Measurements from ENCODE around the gene WNT3A. TPM values are rescaled to one million over a fixed set of nuclear protein-coding genes. Genes with fewer than 3 reads are reported as not detected.

WNT3A gene
- total RNA-seq, 1 donor: not detected

DNA sequence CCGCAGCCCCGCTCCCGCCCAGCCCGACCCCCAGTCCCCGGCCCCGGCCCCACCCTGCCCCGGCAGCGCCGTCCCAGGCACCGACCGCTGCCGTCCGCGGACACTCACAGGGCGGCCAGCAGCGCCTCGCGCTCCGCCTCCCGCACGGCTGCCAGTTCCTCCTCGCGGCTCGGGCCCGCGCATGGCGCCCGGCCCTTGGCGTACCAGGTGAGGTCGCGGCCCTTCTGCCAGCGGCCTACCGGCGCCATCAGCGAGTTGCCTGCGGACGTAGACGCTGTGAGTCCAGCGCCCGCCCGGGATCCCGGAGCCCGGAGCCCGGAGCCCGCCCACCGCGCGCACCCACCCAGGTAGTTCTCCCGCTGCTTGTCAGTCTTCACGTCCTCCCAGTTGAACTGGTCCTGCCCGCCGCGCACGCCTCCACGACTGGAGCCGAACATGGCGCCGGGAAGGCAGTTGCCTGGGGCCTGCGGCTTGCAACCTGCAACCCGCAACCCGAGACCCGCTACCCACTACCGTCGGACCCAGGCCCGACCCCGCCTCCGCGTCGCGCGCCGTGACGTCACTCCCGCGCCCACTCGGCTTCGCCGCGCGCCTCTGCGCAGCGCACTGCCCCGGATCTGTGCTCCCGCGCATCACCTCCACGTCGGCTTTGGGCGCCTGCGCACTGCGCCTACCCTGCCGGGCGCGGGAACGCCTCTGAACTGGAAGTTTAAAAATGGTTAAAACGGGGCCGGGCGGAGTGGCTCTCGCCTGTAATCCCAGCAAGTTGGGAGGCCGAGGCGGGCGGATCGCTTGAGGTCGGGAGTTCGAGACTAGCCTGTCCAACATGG is 96.2 kb downstream of the WNT3A start, which contains the start of gene C1orf35:
Gene C1orf35, minus strand, starts transcription at position 535 of the 830 bp plus-strand sequence. Its CDS starts 98 bp downstream, at position 437.
- DNase-seq (ENCODE audit: low read depth): peak; percentile 92
- peak within 1 kb of the TSS; percentile 93 for H3K4me3 ChIP-seq (ENCODE audit: low read depth, low read length)
- no peak for TF ChIP-seq CTCF (IDR thresholded peaks at IDR 0.05; ENCODE audit: insufficient read depth, low read depth, low read length)

- no peak overlapping the region for H3K4me3 ChIP-seq (ENCODE audit: low read depth, low read length)
- DNase-seq (ENCODE audit: low read depth): no peak
- no peak for TF ChIP-seq CTCF (IDR thresholded peaks at IDR 0.05; ENCODE audit: insufficient read depth, low read depth, low read length)
These were observed 97.9 kb downstream of the WNT3A start for GRCh38 chr1:228104526-228105269.

DNA sequence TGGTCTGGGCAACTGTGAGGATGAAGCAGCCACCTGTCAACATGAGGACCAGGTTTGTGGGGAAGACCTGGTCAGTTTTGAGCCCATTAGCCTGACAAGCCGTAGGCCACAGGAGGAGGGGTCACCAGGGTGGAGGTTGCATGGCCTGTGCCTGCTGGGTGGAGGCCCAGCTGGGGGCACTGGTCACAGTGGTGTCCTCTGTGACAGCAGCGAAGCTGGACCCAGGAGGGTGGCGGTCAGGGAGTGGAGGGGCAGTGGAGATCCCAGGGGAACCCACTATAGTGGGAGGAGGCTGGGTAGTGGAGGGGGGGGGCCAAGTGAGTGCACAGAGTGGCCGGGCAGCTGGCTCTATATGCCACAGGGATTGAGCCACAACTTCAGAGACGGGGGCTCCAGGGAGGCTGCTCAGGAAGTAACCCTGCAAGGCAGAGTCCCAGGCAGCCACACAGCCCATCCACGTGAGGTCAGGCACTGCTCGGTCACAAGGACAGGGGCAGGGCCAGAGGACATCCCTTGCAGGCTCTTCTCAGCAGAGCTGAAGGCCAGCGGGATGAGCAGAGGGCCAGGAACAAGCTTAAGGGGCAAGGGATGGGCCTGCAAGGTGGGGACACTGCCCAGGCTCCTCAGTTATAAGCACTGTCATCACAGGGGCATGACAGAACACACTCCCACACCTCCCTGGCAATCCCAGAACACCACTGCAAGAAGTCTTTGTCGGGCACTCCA is 98.6 kb downstream of the WNT3A start:
- no peak for DNase-seq (ENCODE audit: low read depth)
- no peak overlapping the region for H3K4me3 ChIP-seq (ENCODE audit: low read depth, low read length)
- TF ChIP-seq CTCF (IDR thresholded peaks at IDR 0.05; ENCODE audit: insufficient read depth, low read depth, low read length): no peak

DNA sequence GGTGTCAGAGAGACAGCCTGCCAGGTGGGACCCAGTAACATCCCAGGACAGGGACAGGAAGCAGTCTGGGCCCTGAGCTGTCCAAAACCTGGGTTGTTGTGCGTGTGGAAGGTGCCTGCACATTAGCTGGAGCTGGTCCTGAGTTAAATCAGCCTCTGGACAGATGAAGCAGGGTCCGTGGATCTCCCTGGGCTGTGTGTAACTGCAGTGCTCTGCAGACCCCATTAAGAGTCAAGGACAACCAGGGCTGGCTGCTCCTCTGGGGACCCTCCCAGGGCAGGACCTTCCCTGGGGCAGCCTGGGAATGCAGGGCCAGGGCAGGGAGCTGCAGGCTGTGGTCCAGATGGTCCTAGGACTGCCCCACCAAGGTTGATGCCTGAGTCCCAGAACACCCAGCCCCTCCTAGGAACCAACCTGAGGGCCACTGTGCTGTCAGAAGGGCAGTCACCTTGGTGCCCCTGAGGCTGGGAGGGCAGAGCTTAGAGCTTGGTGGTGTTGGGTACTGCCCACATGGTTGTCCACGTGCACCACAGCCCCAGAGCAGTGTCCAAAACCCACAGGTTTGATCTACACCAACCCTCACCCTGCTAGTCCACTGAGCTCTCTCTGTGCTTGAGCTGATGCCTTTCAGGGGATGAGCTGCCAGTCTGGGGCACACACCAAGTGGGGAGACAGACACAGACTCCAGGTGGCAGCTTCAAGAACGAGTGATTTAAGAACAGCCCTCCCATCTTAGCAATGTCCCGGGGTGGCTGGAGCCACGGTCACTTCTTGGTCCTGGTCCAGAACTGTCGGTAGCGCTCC is 99.4 kb downstream of the WNT3A start:
- no peak for TF ChIP-seq CTCF (IDR thresholded peaks at IDR 0.05; ENCODE audit: insufficient read depth, low read depth, low read length)
- no peak overlapping the region for H3K4me3 ChIP-seq (ENCODE audit: low read depth, low read length)
- DNase-seq (ENCODE audit: low read depth): no peak

DNA sequence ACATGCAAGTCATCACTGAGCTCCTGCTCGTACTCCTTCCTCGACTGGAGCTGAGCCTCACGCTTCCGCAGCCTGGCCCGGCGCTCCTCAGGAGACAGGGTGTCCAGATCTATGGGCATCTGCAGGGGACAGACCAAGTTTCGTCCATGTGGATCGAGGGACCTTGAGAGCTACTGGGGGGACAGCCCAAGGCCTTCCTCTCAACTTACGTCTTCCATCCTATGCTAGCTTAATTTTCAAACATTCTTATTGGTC is 99.9 kb downstream of the WNT3A start:
- DNase-seq (ENCODE audit: low read depth): no peak
- H3K4me3 ChIP-seq (ENCODE audit: low read depth, low read length): no peak overlapping the region
- no peak for TF ChIP-seq CTCF (IDR thresholded peaks at IDR 0.05; ENCODE audit: insufficient read depth, low read depth, low read length)

DNA sequence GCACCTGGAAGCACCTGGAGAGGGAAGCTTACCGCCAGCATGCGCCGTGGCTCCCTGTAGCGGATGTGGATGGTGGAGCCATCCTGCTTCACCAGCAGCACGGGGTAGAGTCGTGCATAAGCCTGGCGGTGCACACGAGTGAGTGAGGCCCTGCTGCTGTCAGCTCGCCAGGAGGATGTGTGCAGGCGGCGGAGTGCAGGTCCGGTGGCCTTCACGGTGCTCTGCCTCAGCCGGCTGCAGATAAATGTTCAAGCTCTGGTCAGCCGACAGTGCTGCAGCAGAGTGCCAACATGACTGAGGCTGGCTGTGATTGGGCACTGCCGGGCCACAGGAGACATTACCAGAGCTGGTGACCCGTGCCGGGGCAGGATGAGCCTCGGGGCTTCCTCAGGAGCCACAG is 100.8 kb downstream of the WNT3A start:
- no peak for TF ChIP-seq CTCF (IDR thresholded peaks at IDR 0.05; ENCODE audit: insufficient read depth, low read depth, low read length)
- H3K4me3 ChIP-seq (ENCODE audit: low read depth, low read length): no peak overlapping the region
- no peak for DNase-seq (ENCODE audit: low read depth)

Measured in fibroblast of villous mesenchyme (primary cell).